Activated CD4-positive, alpha-beta T cell treated with anti-CD3 and anti-CD28 coated beads, Interleukin-2, amount 10 ng/mL, durations not matched to agents 7 days and 5 days (primary cell): Measurements from ENCODE around the gene PLXND1. TPM values are rescaled to one million over a fixed set of nuclear protein-coding genes. Genes with fewer than 3 reads are reported as not detected.

Experiments
- CTCF ChIA-PET: fragments of 350-600 bp; sonication (Branson Sonifier 250); formaldehyde crosslinking; loops from one replicate; lab custom pipeline; 2021; ENCODE audit warnings: antibody characterized with exemption; lab: Charles Lee
- POLR2A ChIA-PET: fragments of 350-600 bp; sonication (Branson Sonifier 250); formaldehyde crosslinking; loops from one replicate; lab custom pipeline; 2021; ENCODE audit warnings: antibody characterized with exemption; lab: Charles Lee
- DNase-seq: peaks from one replicate; pipeline ENCODE4 v3.0.0-alpha.2; 2020
- H3K27ac Mint-ChIP-seq: one replicate; pipeline ENCODE4 v1.8.0; 2021; ENCODE audit warnings: mild to moderate bottlenecking, moderate library complexity, mixed read lengths
- H3K27me3 Mint-ChIP-seq: one replicate; pipeline ENCODE4 v1.8.0; 2021; ENCODE audit warnings: mixed read lengths
- H3K36me3 Mint-ChIP-seq: one replicate; pipeline ENCODE4 v1.8.0; 2021; ENCODE audit warnings: low read depth, mixed read lengths
- H3K4me1 Mint-ChIP-seq: one replicate; pipeline ENCODE4 v1.8.0; 2021; ENCODE audit warnings: mixed read lengths
- H3K4me3 Mint-ChIP-seq: one replicate; pipeline ENCODE4 v1.8.0; 2021; ENCODE audit warnings: mild to moderate bottlenecking, moderate library complexity, mixed read lengths
- H3K9me3 Mint-ChIP-seq: one replicate; pipeline ENCODE4 v1.8.0; 2021; ENCODE audit warnings: mixed read lengths
- total RNA-seq, 2 experiments: library from RNA; stranded (reverse); gene quantifications; one replicate each; pipeline ENCODE4 v1.2.3, GENCODE V29; 2021

PLXND1 gene
- total RNA-seq, 2 experiments from 2014 or later, result 1.2 to 1.4 TPM

GRCh38 chr3:129539206-129539605, 67.3 kb downstream of the PLXND1 start:
- H3K27me3 Mint-ChIP-seq, result peaks cover 8% of the 10 kb centered on the region
- ChIA-PET POLR2A (no interaction called here), CTCF (interaction anchor here (1.3 kb wide), 1 partner anchor 13 kb away, joined by 6 read pairs; no protein-coding TSS in a partner anchor)
- H3K4me1 Mint-ChIP-seq, result no peaks in the 10 kb centered on the region
- no peak for DNase-seq
- H3K27ac Mint-ChIP-seq, result no peak overlapping the region
- H3K9me3 Mint-ChIP-seq, result no peaks in the 10 kb centered on the region
- H3K36me3 Mint-ChIP-seq, result no peaks in the 10 kb centered on the region
- no peak overlapping the region for H3K4me3 Mint-ChIP-seq

DNA sequence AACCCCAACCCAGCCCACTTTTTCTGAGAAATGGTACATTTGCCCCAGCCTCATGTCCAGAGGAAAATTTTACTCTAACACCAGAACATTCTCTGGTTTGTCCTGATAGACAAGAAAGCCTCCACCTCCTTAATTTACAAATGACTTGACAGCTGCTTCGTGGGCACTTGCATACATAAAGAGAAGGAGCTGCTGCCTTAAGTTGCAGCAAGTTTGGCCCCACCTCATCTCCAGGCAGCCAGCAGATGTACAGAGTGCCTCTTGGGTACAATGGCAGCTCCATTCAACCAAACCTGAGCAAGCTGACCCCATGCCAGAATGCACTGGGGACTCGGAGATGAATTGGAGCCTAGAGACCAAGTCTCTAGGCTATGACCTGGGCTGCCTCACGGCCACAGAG, 69.7 kb downstream of the PLXND1 start:
- ChIA-PET POLR2A (interaction anchor here (0.7 kb wide), 1 partner anchor 47 kb away, joined by 4 read pairs; no protein-coding TSS in a partner anchor), CTCF (interaction anchor here (2.1 kb wide), 1 partner anchor 26 kb away, joined by 4 read pairs; no protein-coding TSS in a partner anchor)
- no peak for DNase-seq
- Mint-ChIP-seq H3K36me3 (no peaks in the 10 kb centered on the region), H3K4me3 (no peak overlapping the region), H3K27ac (no peak overlapping the region), H3K9me3 (no peaks in the 10 kb centered on the region), H3K4me1 (no peaks in the 10 kb centered on the region), H3K27me3 (peaks cover 8% of the 10 kb centered on the region)

DNA sequence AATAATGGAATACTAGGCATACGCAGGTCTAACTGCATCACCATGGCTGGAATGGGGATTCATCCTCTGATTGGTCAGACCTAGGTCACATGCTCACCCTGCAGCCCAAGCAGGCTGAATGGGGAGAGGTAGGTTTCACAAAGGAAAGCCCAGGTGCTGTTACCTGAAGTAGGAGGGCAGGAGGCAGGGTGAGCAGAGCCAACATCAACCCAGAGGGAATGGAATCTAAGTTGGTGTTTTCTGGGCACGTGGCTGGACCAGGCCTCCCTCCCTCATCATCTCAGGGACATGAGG, 70.2 kb downstream of the PLXND1 start:
- Mint-ChIP-seq H3K9me3 (no peaks in the 10 kb centered on the region), H3K27ac (no peak overlapping the region), H3K4me1 (no peaks in the 10 kb centered on the region), H3K36me3 (no peaks in the 10 kb centered on the region), H3K27me3 (peaks cover 8% of the 10 kb centered on the region), H3K4me3 (no peak overlapping the region)
- ChIA-PET POLR2A (no interaction called here), CTCF (no interaction called here)
- no peak for DNase-seq

DNA sequence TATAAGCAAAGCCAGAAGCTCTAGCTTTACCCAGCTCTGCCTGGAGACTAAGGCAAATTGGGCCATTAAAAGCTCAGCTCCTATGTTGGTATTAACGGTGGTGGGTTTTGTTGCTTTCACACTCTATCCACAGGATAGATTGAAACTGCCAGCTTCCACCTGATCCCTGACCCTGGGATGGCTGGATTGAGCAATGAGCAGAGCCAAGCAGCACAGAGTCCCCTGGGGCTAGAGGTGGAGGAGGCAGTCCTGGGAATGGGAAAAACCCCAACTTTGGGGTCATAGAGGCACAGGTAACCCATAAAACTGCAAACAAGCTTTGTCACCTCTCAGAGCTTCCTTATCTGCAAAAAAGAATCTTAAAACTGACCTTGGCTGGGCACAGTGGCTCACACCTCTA, 71.4 kb downstream of the PLXND1 start:
- POLR2A ChIA-PET, result no interaction called here
- H3K9me3 Mint-ChIP-seq, result no peaks in the 10 kb centered on the region
- no peak overlapping the region for H3K27ac Mint-ChIP-seq
- H3K27me3 Mint-ChIP-seq, result peaks cover 8% of the 10 kb centered on the region
- H3K36me3 Mint-ChIP-seq, result no peaks in the 10 kb centered on the region
- CTCF ChIA-PET, result interaction anchor here (0.7 to 1.6 kb wide), 5 partner anchors 12 to 678 kb away, joined by 3 to 5 read pairs (median 4); no protein-coding TSS in a partner anchor
- H3K4me1 Mint-ChIP-seq, result no peaks in the 10 kb centered on the region
- no peak overlapping the region for H3K4me3 Mint-ChIP-seq
- no peak for DNase-seq

DNA sequence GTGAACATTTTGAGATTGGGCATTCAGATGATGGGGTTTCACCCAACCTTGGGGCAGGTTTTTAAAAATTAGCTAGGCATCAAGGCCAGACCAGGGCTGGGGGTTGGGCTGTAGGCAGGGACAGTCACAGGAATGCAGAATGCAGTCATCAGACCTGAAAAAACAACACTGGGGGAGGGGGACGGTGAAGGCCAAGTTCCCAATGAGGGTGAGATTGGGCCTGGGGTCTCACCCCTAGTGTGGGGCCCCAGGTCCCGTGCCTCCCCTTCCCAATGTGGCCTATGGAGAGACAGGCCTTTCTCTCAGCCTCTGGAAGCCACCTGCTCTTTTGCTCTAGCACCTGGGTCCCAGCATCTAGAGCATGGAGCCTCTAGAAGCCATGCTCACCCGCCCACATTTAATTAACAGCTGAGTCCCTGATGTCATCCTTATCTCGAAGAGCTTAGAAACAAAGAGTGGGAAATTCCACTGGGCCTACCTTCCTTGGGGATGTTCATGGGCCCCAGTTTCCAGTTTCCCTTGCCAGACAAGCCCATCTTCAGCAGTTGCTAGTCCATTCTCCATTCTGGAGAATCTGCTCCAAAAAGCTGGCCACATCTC, 71.9 kb downstream of the PLXND1 start:
- ChIA-PET POLR2A (no interaction called here), CTCF (interaction anchor here (0.7 to 1.6 kb wide), 4 partner anchors 11 to 679 kb away, joined by 3 to 5 read pairs (median 4); no protein-coding TSS in a partner anchor)
- H3K27ac Mint-ChIP-seq, result no peak overlapping the region
- H3K36me3 Mint-ChIP-seq, result no peaks in the 10 kb centered on the region
- no peaks in the 10 kb centered on the region for H3K9me3 Mint-ChIP-seq
- no peaks in the 10 kb centered on the region for H3K4me1 Mint-ChIP-seq
- DNase-seq, result no peak
- H3K27me3 Mint-ChIP-seq, result peaks cover 8% of the 10 kb centered on the region
- no peak overlapping the region for H3K4me3 Mint-ChIP-seq

DNA sequence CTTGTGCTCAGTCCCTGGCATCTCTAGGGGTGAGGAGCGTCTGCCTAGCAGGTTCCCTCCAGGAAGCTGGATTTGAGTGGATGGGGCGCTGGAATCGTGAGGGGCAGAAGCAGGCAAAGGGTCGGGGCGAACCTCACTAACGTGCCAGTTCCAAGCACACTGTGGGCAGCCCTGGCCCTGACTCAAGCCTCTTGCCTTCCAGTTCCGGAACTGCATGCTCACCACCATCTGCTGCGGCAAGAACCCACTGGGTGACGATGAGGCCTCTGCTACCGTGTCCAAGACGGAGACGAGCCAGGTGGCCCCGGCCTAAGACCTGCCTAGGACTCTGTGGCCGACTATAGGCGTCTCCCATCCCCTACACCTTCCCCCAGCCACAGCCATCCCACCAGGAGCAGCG, 73.1 kb downstream of the PLXND1 start:
- CTCF ChIA-PET, result no interaction called here
- no peaks in the 10 kb centered on the region for H3K36me3 Mint-ChIP-seq
- H3K4me1 Mint-ChIP-seq, result no peaks in the 10 kb centered on the region
- H3K27ac Mint-ChIP-seq, result no peak overlapping the region
- no peak for DNase-seq
- H3K4me3 Mint-ChIP-seq, result no peak overlapping the region
- H3K9me3 Mint-ChIP-seq, result no peaks in the 10 kb centered on the region
- POLR2A ChIA-PET, result no interaction called here
- H3K27me3 Mint-ChIP-seq, result peaks cover 7% of the 10 kb centered on the region

- no peaks in the 10 kb centered on the region for H3K36me3 Mint-ChIP-seq
- ChIA-PET CTCF (no interaction called here), POLR2A (no interaction called here)
- H3K27me3 Mint-ChIP-seq, result no peaks in the 10 kb centered on the region
- H3K4me3 Mint-ChIP-seq, result no peak overlapping the region
- no peaks in the 10 kb centered on the region for H3K9me3 Mint-ChIP-seq
- H3K4me1 Mint-ChIP-seq, result no peaks in the 10 kb centered on the region
- DNase-seq, result no peak
- no peak overlapping the region for H3K27ac Mint-ChIP-seq
Observed at GRCh38 chr3:129532261-129532660, 74.2 kb downstream of the PLXND1 start.

DNA sequence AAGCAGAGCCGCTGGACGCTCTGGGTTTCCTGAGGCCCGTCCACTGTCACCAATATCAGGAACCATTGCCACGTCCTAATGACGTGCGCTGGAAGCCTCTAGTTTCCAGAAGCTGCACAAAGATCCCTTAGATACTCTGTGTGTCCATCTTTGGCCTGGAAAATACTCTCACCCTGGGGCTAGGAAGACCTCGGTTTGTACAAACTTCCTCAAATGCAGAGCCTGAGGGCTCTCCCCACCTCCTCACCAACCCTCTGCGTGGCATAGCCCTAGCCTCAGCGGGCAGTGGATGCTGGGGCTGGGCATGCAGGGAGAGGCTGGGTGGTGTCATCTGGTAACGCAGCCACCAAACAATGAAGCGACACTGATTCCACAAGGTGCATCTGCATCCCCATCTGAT, 74.8 kb downstream of the PLXND1 start:
- H3K4me3 Mint-ChIP-seq, result no peak overlapping the region
- POLR2A ChIA-PET, result no interaction called here
- DNase-seq, result no peak
- H3K36me3 Mint-ChIP-seq, result no peaks in the 10 kb centered on the region
- H3K9me3 Mint-ChIP-seq, result no peaks in the 10 kb centered on the region
- H3K27ac Mint-ChIP-seq, result no peak overlapping the region
- CTCF ChIA-PET, result no interaction called here
- H3K4me1 Mint-ChIP-seq, result no peaks in the 10 kb centered on the region
- H3K27me3 Mint-ChIP-seq, result no peaks in the 10 kb centered on the region

- no peaks in the 10 kb centered on the region for H3K4me1 Mint-ChIP-seq
- no peak overlapping the region for H3K4me3 Mint-ChIP-seq
- ChIA-PET CTCF (interaction anchor here (0.5 kb wide), 1 partner anchor 154 kb away, joined by 3 read pairs; no protein-coding TSS in a partner anchor), POLR2A (no interaction called here)
- H3K9me3 Mint-ChIP-seq, result no peaks in the 10 kb centered on the region
- DNase-seq, result no peak
- no peaks in the 10 kb centered on the region for H3K36me3 Mint-ChIP-seq
- H3K27ac Mint-ChIP-seq, result no peak overlapping the region
- H3K27me3 Mint-ChIP-seq, result no peaks in the 10 kb centered on the region
Observed at GRCh38 chr3:129530821-129531220, 75.7 kb downstream of the PLXND1 start.

DNA sequence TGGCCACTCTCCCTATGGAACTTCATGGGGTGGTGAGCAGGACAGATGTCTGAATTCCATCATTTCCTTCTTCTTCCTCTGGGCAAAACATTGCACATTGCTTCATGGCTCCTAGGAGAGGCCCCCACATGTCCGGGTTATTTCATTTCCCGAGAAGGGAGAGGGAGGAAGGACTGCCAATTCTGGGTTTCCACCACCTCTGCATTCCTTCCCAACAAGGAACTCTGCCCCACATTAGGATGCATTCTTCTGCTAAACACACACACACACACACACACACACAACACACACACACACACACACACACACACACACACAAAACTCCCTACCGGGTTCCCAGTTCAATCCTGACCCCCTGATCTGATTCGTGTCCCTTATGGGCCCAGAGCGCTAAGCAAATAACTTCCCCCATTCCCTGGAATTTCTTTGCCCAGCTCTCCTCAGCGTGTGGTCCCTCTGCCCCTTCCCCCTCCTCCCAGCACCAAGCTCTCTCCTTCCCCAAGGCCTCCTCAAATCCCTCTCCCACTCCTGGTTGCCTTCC, 76.2 kb downstream of the PLXND1 start:
- ChIA-PET POLR2A (no interaction called here), CTCF (no interaction called here)
- no peak overlapping the region for H3K27ac Mint-ChIP-seq
- H3K9me3 Mint-ChIP-seq, result no peaks in the 10 kb centered on the region
- no peak for DNase-seq
- H3K4me1 Mint-ChIP-seq, result no peaks in the 10 kb centered on the region
- H3K4me3 Mint-ChIP-seq, result no peak overlapping the region
- no peaks in the 10 kb centered on the region for H3K27me3 Mint-ChIP-seq
- H3K36me3 Mint-ChIP-seq, result no peaks in the 10 kb centered on the region

DNA sequence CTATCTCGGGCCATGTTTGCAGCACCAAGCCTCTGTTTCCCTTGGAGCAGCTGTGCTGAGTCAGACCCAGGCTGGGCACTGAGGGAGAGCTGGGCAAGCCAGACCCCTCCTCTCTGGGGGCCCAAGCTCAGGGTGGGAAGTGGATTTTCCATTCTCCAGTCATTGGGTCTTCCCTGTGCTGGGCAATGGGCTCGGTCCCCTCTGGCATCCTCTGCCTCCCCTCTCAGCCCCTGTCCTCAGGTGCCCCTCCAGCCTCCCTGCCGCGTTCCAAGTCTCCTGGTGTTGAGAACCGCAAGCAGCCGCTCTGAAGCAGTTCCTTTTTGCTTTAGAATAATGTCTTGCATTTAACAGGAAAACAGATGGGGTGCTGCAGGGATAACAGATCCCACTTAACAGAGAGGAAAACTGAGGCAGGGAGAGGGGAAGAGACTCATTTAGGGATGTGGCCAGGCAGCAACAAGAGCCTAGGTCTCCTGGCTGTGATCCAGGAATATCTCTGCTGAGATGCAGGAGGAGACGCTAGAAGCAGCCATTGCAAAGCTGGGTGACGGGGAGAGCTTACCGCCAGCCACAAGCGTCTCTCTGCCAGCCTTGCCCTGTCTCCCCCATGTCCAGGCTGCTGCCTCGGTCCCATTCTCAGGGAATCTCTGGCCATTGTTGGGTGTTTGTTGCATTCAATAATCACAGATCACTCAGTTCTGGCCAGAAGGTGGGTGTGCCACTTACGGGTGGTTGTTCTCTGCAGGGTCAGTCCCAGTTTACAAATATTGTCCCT, 76.9 kb downstream of the PLXND1 start:
- Mint-ChIP-seq H3K27ac (no peak overlapping the region), H3K27me3 (no peaks in the 10 kb centered on the region), H3K4me3 (no peak overlapping the region), H3K9me3 (no peaks in the 10 kb centered on the region), H3K4me1 (no peaks in the 10 kb centered on the region), H3K36me3 (no peaks in the 10 kb centered on the region)
- POLR2A ChIA-PET, result no interaction called here
- DNase-seq, result no peak
- CTCF ChIA-PET, result no interaction called here

DNA sequence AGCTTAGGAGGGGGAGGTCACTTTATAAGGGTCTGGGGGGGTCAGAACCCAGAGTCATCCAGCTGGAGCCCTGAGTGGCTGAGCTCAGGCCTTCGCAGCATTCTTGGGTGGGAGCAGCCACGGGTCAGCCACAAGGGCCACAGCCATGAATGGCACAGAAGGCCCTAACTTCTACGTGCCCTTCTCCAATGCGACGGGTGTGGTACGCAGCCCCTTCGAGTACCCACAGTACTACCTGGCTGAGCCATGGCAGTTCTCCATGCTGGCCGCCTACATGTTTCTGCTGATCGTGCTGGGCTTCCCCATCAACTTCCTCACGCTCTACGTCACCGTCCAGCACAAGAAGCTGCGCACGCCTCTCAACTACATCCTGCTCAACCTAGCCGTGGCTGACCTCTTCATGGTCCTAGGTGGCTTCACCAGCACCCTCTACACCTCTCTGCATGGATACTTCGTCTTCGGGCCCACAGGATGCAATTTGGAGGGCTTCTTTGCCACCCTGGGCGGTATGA, 77.8 kb downstream of the PLXND1 start, which contains the start of gene RHO:
Gene RHO (plus strand): TSS at position 51 of the 512 bp plus-strand sequence. CDS start 95 bp downstream, at position 146.
- Mint-ChIP-seq H3K27ac (no peak within 1 kb of the TSS), H3K9me3 (no peaks in the 10 kb centered on the region), H3K4me1 (no peaks in the 10 kb centered on the region), H3K27me3 (no peaks in the 10 kb centered on the region), H3K36me3 (no peaks in the 10 kb centered on the region), H3K4me3 (no peak within 1 kb of the TSS)
- no peak for DNase-seq
- CTCF ChIA-PET, result no interaction called here
- POLR2A ChIA-PET, result no interaction called here

GRCh38 chr3:129527262-129527661, 79.2 kb downstream of the PLXND1 start:
- Mint-ChIP-seq H3K4me1 (no peaks in the 10 kb centered on the region), H3K4me3 (no peak overlapping the region), H3K9me3 (no peaks in the 10 kb centered on the region), H3K27me3 (no peaks in the 10 kb centered on the region), H3K36me3 (no peaks in the 10 kb centered on the region), H3K27ac (no peak overlapping the region)
- POLR2A ChIA-PET, result no interaction called here
- CTCF ChIA-PET, result interaction anchor here (3.0 kb wide), 1 partner anchor 12 kb away, joined by 6 read pairs; no protein-coding TSS in a partner anchor
- no peak for DNase-seq
